HAP-1 (cell line): ENCODE measurements around the gene NNT.
"Not testable (repeated sequence)": the region's sequence is repeated elsewhere in the genome, so short reads cannot be mapped to it uniquely, and the experiment has no call there.

Source experiments
- DNase-seq, 2 experiments: peaks; one replicate each; pipeline ENCODE4 v3.0.0-alpha.2; 2016 to 2020; ENCODE audit warnings: low spot score in 2 of 2
- H3K27me3 ChIP-seq: fragments of 250-450 bp; sonication (Bioruptor Pico); 2 replicates; pipeline ENCODE4 v1.5.1; 2020; ENCODE audit warnings: low read depth, mild to moderate bottlenecking, moderate library complexity
- H3K36me3 ChIP-seq: fragments of 250-450 bp; sonication (Bioruptor Pico); replicated peaks from 2 replicates; pipeline ENCODE4 v1.5.1; 2020; ENCODE audit warnings: mild to moderate bottlenecking
- H3K4me1 ChIP-seq: fragments of 250-450 bp; sonication (Bioruptor Pico); 2 replicates; pipeline ENCODE4 v1.5.1; 2020; ENCODE audit warnings: mild to moderate bottlenecking
- H3K4me3 ChIP-seq: fragments of 250-450 bp; sonication (Bioruptor Pico); 2 replicates; pipeline ENCODE4 v1.5.1; 2020; ENCODE audit warnings: mild to moderate bottlenecking, moderate library complexity
- H3K9me3 ChIP-seq: fragments of 250-450 bp; sonication (Bioruptor Pico); 2 replicates; pipeline ENCODE4 v1.5.1; 2020; ENCODE audit warnings: mild to moderate bottlenecking, moderate library complexity
- in situ Hi-C: fragments of 300-500 bp; cut with MboI; formaldehyde crosslinking; loops from 3 replicates; pipeline ENCODE4 v1.14.3; 2020; ENCODE audit warnings: low sequenced_read_pairs, inconsistent platforms, mixed read lengths

NNT gene

GRCh38 chr5:43675357-43675756, 72.4 kb downstream of the NNT start:
- no peaks in the 10 kb centered on the region for H3K4me1 ChIP-seq
- no peaks in the 10 kb centered on the region for H3K27me3 ChIP-seq
- peaks cover 14% of the 10 kb centered on the region for H3K36me3 ChIP-seq
- in situ Hi-C loops: no loop called here
- no peak for DNase-seq
- no peak overlapping the region for H3K4me3 ChIP-seq
- no peaks in the 10 kb centered on the region for H3K9me3 ChIP-seq

GRCh38 chr5:43676083-43676840, 73.3 kb downstream of the NNT start:
- no peaks in the 10 kb centered on the region for H3K27me3 ChIP-seq
- H3K4me1 ChIP-seq: no peaks in the 10 kb centered on the region
- no peak overlapping the region for H3K4me3 ChIP-seq
- no peak for DNase-seq
- no peaks in the 10 kb centered on the region for H3K9me3 ChIP-seq
- in situ Hi-C loops: no loop called here
- peaks cover 17% of the 10 kb centered on the region for H3K36me3 ChIP-seq

- Histone ChIP-seq H3K9me3 (no peaks in the 10 kb centered on the region), H3K4me3 (no peak overlapping the region), H3K36me3 (peaks cover 14% of the 10 kb centered on the region), H3K4me1 (no peaks in the 10 kb centered on the region), H3K27me3 (no peaks in the 10 kb centered on the region)
- DNase-seq: no peak
- in situ Hi-C loops: no loop called here
Measured at GRCh38 chr5:43677253-43677652, 74.3 kb downstream of the NNT start.

- DNase-seq: no peak
- Histone ChIP-seq H3K4me3 (no peak overlapping the region), H3K4me1 (no peaks in the 10 kb centered on the region), H3K36me3 (peaks cover 17% of the 10 kb centered on the region), H3K27me3 (no peaks in the 10 kb centered on the region), H3K9me3 (no peaks in the 10 kb centered on the region)
- in situ Hi-C loops: no loop called here
Measured at GRCh38 chr5:43679214-43679613, 76.2 kb downstream of the NNT start.

- Histone ChIP-seq H3K4me3 (no peak overlapping the region), H3K9me3 (no peaks in the 10 kb centered on the region), H3K27me3 (no peaks in the 10 kb centered on the region), H3K36me3 (peaks cover 17% of the 10 kb centered on the region), H3K4me1 (peaks cover 3% of the 10 kb centered on the region; the same call in 1 of the 2 replicates)
- no peak for DNase-seq
- in situ Hi-C loops: no loop called here
Measured at GRCh38 chr5:43680286-43680685, 77.3 kb downstream of the NNT start.

- H3K36me3 ChIP-seq: peaks cover 7% of the 10 kb centered on the region
- peaks cover 17% of the 10 kb centered on the region for H3K4me1 ChIP-seq
- in situ Hi-C loops: no loop called here
- H3K27me3 ChIP-seq: no peaks in the 10 kb centered on the region
- no peaks in the 10 kb centered on the region for H3K9me3 ChIP-seq
- no peak overlapping the region for H3K4me3 ChIP-seq
- DNase-seq: no peak
Measured at GRCh38 chr5:43683884-43684471, 81.0 kb downstream of the NNT start.

GRCh38 chr5:43685252-43685950, 82.4 kb downstream of the NNT start:
- in situ Hi-C loops: no loop called here
- peaks cover 17% of the 10 kb centered on the region for H3K4me1 ChIP-seq
- peak in 1 of 2 experiments; percentile 23 for DNase-seq
- no peaks in the 10 kb centered on the region for H3K9me3 ChIP-seq
- no peaks in the 10 kb centered on the region for H3K27me3 ChIP-seq
- no peak overlapping the region for H3K4me3 ChIP-seq
- H3K36me3 ChIP-seq: peaks cover 6% of the 10 kb centered on the region

GRCh38 chr5:43687275-43687674, 84.3 kb downstream of the NNT start:
- Histone ChIP-seq H3K27me3 (no peaks in the 10 kb centered on the region), H3K4me1 (peaks cover 17% of the 10 kb centered on the region), H3K4me3 (no peak overlapping the region), H3K36me3 (peaks cover 3% of the 10 kb centered on the region; the same call in 1 of the 2 replicates), H3K9me3 (no peaks in the 10 kb centered on the region)
- DNase-seq: no peak
- in situ Hi-C loops: no loop called here

GRCh38 chr5:43691275-43691674, 88.3 kb downstream of the NNT start:
- H3K9me3 ChIP-seq: peaks cover 3% of the 10 kb centered on the region; the same call in 1 of the 2 replicates

GRCh38 chr5:43691893-43692292, 88.9 kb downstream of the NNT start:
- Histone ChIP-seq H3K36me3 (peaks cover 23% of the 10 kb centered on the region), H3K4me3 (no peak overlapping the region), H3K4me1 (no peaks in the 10 kb centered on the region), H3K9me3 (peaks cover 3% of the 10 kb centered on the region; the same call in 1 of the 2 replicates), H3K27me3 (no peaks in the 10 kb centered on the region)
- DNase-seq: no peak
- in situ Hi-C loops: no loop called here

More at GRCh38 chr5:43691275-43691674, 88.3 kb downstream of the NNT start:
- H3K36me3 ChIP-seq: peaks cover 20% of the 10 kb centered on the region
- H3K4me3 ChIP-seq: no peak overlapping the region
- H3K4me1 ChIP-seq: peaks cover 5% of the 10 kb centered on the region
- in situ Hi-C loops: no loop called here
- no peaks in the 10 kb centered on the region for H3K27me3 ChIP-seq
- DNase-seq: no peak

GRCh38 chr5:43693411-43693810, 90.4 kb downstream of the NNT start:
- DNase-seq: no peak
- Histone ChIP-seq H3K27me3 (no peaks in the 10 kb centered on the region), H3K9me3 (peaks cover 3% of the 10 kb centered on the region; the same call in 1 of the 2 replicates), H3K4me3 (no peak overlapping the region), H3K4me1 (no peaks in the 10 kb centered on the region), H3K36me3 (peaks cover 23% of the 10 kb centered on the region)
- in situ Hi-C loops: no loop called here

GRCh38 chr5:43694027-43694426, 91.0 kb downstream of the NNT start:
- no peaks in the 10 kb centered on the region for H3K4me1 ChIP-seq
- peaks cover 3% of the 10 kb centered on the region; the same call in 1 of the 2 replicates for H3K9me3 ChIP-seq
- no peaks in the 10 kb centered on the region for H3K27me3 ChIP-seq
- no peak for DNase-seq
- peaks cover 23% of the 10 kb centered on the region for H3K36me3 ChIP-seq
- in situ Hi-C loops: no loop called here
- no peak overlapping the region for H3K4me3 ChIP-seq

- H3K4me1 ChIP-seq, DNase-seq, H3K27me3 ChIP-seq, H3K4me3 ChIP-seq, H3K9me3 ChIP-seq, in situ Hi-C loops: not testable (repeated sequence)
- peaks cover 26% of the 10 kb centered on the region for H3K36me3 ChIP-seq
Measured at GRCh38 chr5:43696444-43696843, 93.5 kb downstream of the NNT start.

GRCh38 chr5:43699910-43700309, 96.9 kb downstream of the NNT start:
- H3K4me3 ChIP-seq: no peak overlapping the region
- in situ Hi-C loops: no loop called here
- H3K36me3 ChIP-seq: peaks cover 43% of the 10 kb centered on the region
- H3K4me1 ChIP-seq: no peaks in the 10 kb centered on the region
- no peaks in the 10 kb centered on the region for H3K27me3 ChIP-seq
- no peak for DNase-seq
- H3K9me3 ChIP-seq: peaks cover 3% of the 10 kb centered on the region; the same call in 1 of the 2 replicates
